Heart left ventricle (tissue), 16 donors: ENCODE data around the gene MPPED2. TPM values are rescaled to one million over a fixed set of nuclear protein-coding genes. Genes with fewer than 3 reads are reported as not detected.

Experiments used
- ATAC-seq, 4 donors: fragments of 200-7000 bp; cut with Tn5 transposase; one replicate each; pipeline ENCODE4 v1.9.1; 2020 to 2022; ENCODE audit warnings: moderate library complexity in 4 of 4, mild to moderate bottlenecking in 3 of 4, moderate number of reproducible peaks in 1 of 4
- DNase-seq, 5 donors: peaks; one replicate each; pipeline ENCODE4 v3.0.0-alpha.2; 2020
- H3K27ac ChIP-seq, 12 donors: fragments of 200-600 bp; sonication (generic) in 4 of 12; one replicate each; pipeline versions ENCODE4 v1.5.0 to v1.8.0; 2016 to 2022; ENCODE audit warnings: mild to moderate bottlenecking in 2 of 12
- H3K27me3 ChIP-seq, 9 donors: fragments of 200-600 bp; sonication (generic) in 2 of 9; one replicate each; pipeline versions ENCODE4 v1.5.1 to v1.8.0; 2016 to 2022; ENCODE audit warnings: mild to moderate bottlenecking in 3 of 9
- H3K36me3 ChIP-seq, 9 donors: fragments of 200-600 bp; sonication (generic) in 2 of 9; one replicate each; pipeline versions ENCODE4 v1.5.0 to v1.8.0; 2018 to 2022; ENCODE audit warnings: mild to moderate bottlenecking in 2 of 9
- H3K4me1 ChIP-seq, 12 donors: fragments of 200-600 bp; sonication (generic) in 4 of 12; one replicate each; pipeline versions ENCODE4 v1.5.0 to v1.8.0; 2016 to 2022; ENCODE audit warnings: mild to moderate bottlenecking in 3 of 12
- H3K4me3 ChIP-seq, 12 donors: fragments of 200-600 bp; sonication (generic) in 4 of 12; one replicate each; pipeline versions ENCODE4 v1.5.0 to v1.8.0; 2017 to 2022; ENCODE audit warnings: mild to moderate bottlenecking in 9 of 12, moderate library complexity in 4 of 12
- H3K9me3 ChIP-seq, 12 donors: fragments of 200-600 bp; sonication (generic) in 4 of 12; one replicate each; pipeline versions ENCODE4 v1.5.0 to v1.8.0; 2016 to 2022; ENCODE audit warnings: mild to moderate bottlenecking in 1 of 12
- CTCF ChIP-seq, 12 donors: fragments of 200-600 bp; sonication (generic) in 4 of 12; IDR thresholded peaks; one replicate each; pipeline versions ENCODE4 v1.5.0 to v1.8.0; 2018 to 2022; ENCODE audit warnings: antibody characterized with exemption in 12 of 12, mild to moderate bottlenecking in 5 of 12
- POLR2A ChIP-seq, 2 donors: fragments of 450-650 bp; IDR thresholded peaks; one replicate each; pipeline ENCODE4 v1.6.1; 2017; ENCODE audit warnings: antibody characterized with exemption in 2 of 2, mild to moderate bottlenecking in 2 of 2, moderate library complexity in 2 of 2
- WGBS, 4 donors: extraction: QIAGEN DNeasy Blood & Tissue Kit in 2 of 4; methylation state at CpG; one replicate each; pipeline versions ENCODE4 v1.1.5 to v1.1.7; 2013 to 2018; 5-methylcytosine and 5-hydroxymethylcytosine counted together
- intact Hi-C, 10 donors: fragments of 100-400 bp; cut with DNase I; formaldehyde crosslinking; loops; one replicate each; pipeline versions ENCODE4 v1.11.1 to v1.14.2; 2022
- polyA plus RNA-seq, 2 donors: library from polyadenylated mRNA; stranded (reverse); fragments of 200-250 nt; gene quantifications; one replicate each; pipeline ENCODE4 v1.2.3, GENCODE V29; 2013
- total RNA-seq, 9 donors: library from RNA; depleted of rRNA in 2 of 9; stranded (reverse); fragments of >200 nt in 2 of 9; fragmentation: NEBNext Ultra II Directional in 3 of 9; extraction: Animal tissue kit (Norgen Biotek cat#: 25700) in 3 of 9; gene quantifications; one replicate each; pipeline versions ENCODE4 v1.1.0 to v1.2.4, GENCODE V29; 2016 to 2023
- donor health status: ischemic (EF 13 %, LVEDD 7.1; RV severe dilation, severe dysfunction).
- donor health status: healthy with polysubstance abuse.
- donor health status: DM: no; HTN: yes; CAD: no.
- donor health status: DM: no; HTN: no; CAD: no.
- donor health status: ischemic (EF 25% LVEDD 6.9; RV normal size, moderate dysfunction).
- donor health status: ischemic (EF 25% LVEDD 5.7; RV mildly dilated, moderate dysfunction).
- donor health status: healthy.
- donor health status: DM: yes; HTN: yes; CAD: no.
- donor health status: ischemic (EF 35%, LVEDD 5.7; RV mildly dilated, moderate dysfunction).
- donor health status: nonischemic (EF 11% LVEDD 7.7; RV severe dilation, severe dysfunction).
- donor health status: DM: yes; HTN: yes; CAD: no.
- donor health status: PGD.
- donor health status: ischemic (EF 29% LVEDD 5.4; RV normal size, mild dysfunction).
- donor health status: nonischemic (EF 23%, LVEDD 6.1; RV moderate dilation, normal function).

MPPED2 gene
- total and polyA plus RNA-seq, 11 donors = 2.7 to 14.3 (median 8.4) TPM

DNA sequence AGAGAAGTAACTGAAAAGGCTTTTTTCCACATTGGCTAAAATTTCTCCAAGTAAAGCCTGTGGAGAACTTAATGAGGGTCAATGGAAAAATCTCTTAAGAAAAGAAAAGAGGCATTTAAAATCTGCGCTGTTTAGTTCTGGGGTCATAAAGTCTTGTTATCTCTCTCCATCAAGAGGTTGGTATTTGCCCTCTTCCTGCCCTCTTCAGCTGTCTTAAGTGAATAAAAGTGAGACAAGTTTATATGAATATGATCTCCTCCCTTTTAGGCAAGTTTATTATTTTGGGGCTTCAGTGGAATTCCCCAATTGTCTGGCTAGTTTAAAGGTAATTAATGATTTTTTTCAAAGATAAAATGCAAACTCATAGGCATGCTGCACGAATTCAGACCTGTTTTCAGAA lies 173.6 kb downstream of the MPPED2 start:
- intact Hi-C loops = no loop called here
- 75 to 83% (median 80%) methylated on average over 2 of the region's 2 CpGs for WGBS, 4 donors
- no peak for ATAC-seq

GRCh38 chr11:30411383-30411782 lies 174.8 kb downstream of the MPPED2 start:
- Histone ChIP-seq H3K36me3 (peaks cover 0 to 23% (median 2%) of the 10 kb centered on the region in 9 donors), H3K4me1 (peaks cover 0 to 16% (median 0%) of the 10 kb centered on the region in 12 donors), H3K4me3 (no peak overlapping the region), H3K27me3 (no peaks in the 10 kb centered on the region), H3K27ac (no peak overlapping the region), H3K9me3 (no peaks in the 10 kb centered on the region)
- ATAC-seq (no peak), DNase-seq (no peak)
- intact Hi-C loops = no loop called here
- 91 to 97% (median 94%) methylated on average over 7 of the region's 7 CpGs for WGBS, 4 donors
- TF ChIP-seq CTCF (IDR thresholded peaks at IDR 0.05) (no peak), POLR2A (IDR thresholded peaks at IDR 0.05) (no peak)

More for the DNA sequence above, 173.6 kb downstream of the MPPED2 start:
- no peak overlapping the region for H3K4me3 ChIP-seq
- no peak overlapping the region for H3K27ac ChIP-seq
- H3K9me3 ChIP-seq = no peaks in the 10 kb centered on the region
- no peak for TF ChIP-seq POLR2A (IDR thresholded peaks at IDR 0.05)
- no peak for TF ChIP-seq CTCF (IDR thresholded peaks at IDR 0.05)
- no peak for DNase-seq
- no peaks in the 10 kb centered on the region for H3K27me3 ChIP-seq
- peaks cover 0 to 6% (median 0%) of the 10 kb centered on the region in 12 donors for H3K4me1 ChIP-seq
- H3K36me3 ChIP-seq = peaks cover 0 to 23% (median 2%) of the 10 kb centered on the region in 9 donors

DNA sequence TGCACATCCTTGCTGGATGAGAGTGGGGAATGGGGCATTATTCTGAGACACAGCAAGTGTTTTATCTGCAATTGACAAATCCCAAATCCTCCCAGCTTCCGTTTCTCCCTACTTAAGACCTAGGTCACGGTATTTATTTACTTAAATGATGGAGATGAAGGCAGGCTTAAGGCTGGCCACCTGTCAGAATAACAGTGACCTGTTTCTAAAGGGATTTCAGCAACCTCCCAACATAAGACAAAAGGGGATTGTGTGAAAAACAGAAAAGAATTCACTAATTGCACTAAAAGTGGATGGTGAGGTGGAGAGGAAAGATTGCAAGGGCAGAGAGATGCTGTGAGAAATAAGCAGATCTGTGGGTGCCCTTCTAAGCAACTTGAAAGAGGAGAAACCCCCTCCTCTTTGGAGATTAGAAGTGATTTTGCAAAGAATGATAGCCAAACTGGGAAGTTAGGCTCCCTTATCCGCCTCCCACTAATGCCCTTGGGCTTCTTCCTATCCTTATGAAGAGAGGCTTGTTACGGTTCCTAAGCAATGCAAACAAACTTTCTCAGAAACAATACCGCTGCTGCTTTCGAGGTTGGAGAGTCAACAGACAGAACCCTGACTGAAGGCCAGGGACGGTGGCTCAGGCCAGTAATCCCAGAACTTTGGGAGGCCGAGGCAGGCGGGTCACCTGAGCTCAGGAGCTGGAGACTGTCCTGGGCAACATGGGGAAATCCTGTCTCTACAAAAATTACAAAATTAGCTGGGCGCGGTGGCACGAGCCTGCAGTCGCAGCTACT lies 179.0 kb downstream of the MPPED2 start:
- Histone ChIP-seq H3K27ac (no peak overlapping the region), H3K9me3 (no peaks in the 10 kb centered on the region), H3K36me3 (peaks cover 0 to 8% (median 0%) of the 10 kb centered on the region in 9 donors), H3K27me3 (no peaks in the 10 kb centered on the region), H3K4me3 (no peak overlapping the region), H3K4me1 (peaks cover 0 to 16% (median 0%) of the 10 kb centered on the region in 12 donors)
- 63 to 70% (median 68%) methylated on average over 13 of the region's 13 CpGs for WGBS, 4 donors
- TF ChIP-seq CTCF (IDR thresholded peaks at IDR 0.05) (no peak), POLR2A (IDR thresholded peaks at IDR 0.05) (no peak)
- peak in 2 of 5 donors; percentile 38 to 40 for DNase-seq
- ATAC-seq = peak; percentile 85 to 98 (median 94)
- intact Hi-C loops = loop anchor here in 1 of 10 donors (5.0 kb wide), 1 partner anchor 50 kb away; no protein-coding TSS in a partner anchor

DNA sequence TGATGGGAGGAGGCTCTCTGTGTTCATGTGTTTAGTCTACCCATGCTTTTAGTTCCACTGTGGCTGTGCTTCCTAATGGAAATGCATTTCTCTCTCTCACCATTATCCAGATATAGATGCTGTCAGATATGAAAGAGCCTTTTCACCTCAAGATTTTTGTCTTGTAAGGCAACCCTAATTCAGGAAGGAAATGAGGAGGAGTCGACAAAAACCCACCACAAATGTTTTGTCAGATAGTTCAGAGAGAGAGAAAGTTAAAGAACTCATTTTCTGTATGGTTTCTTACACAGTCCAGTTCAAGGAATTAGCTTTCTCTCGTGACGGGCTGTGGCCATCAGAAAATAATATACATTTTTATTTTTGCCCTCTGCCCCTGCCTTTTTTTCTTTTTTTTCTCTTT lies 180.8 kb downstream of the MPPED2 start:
- H3K4me3 ChIP-seq = no peak overlapping the region
- intact Hi-C loops = loop anchor here in 1 of 10 donors (5.0 kb wide), 1 partner anchor 48 kb away; no protein-coding TSS in a partner anchor
- ATAC-seq (no peak), DNase-seq (no peak)
- H3K27me3 ChIP-seq = no peaks in the 10 kb centered on the region
- TF ChIP-seq CTCF (IDR thresholded peaks at IDR 0.05) = no peak
- TF ChIP-seq POLR2A (IDR thresholded peaks at IDR 0.05) = no peak
- peaks cover 0 to 4% (median 0%) of the 10 kb centered on the region in 9 donors for H3K36me3 ChIP-seq
- no peaks in the 10 kb centered on the region for H3K9me3 ChIP-seq
- WGBS, 4 donors = 75 to 85% (median 79%) methylated on average over 3 of the region's 3 CpGs
- peaks cover 0 to 16% (median 0%) of the 10 kb centered on the region in 12 donors for H3K4me1 ChIP-seq
- H3K27ac ChIP-seq = no peak overlapping the region
